Fibroblast of skin of left quadriceps (primary cell): ENCODE measurements around the gene TP53I13.
"Not testable (repeated sequence)": the region's sequence is repeated elsewhere in the genome, so short reads cannot be mapped to it uniquely, and the experiment has no call there.

Experiments used
- DNase-seq, 2 experiments: peaks; one replicate each; pipeline ENCODE4 v3.0.0-alpha.2; 2013; ENCODE audit warnings: low read depth in 2 of 2

The TP53I13 gene

GRCh38 chr17:29568331-29569244, at the start of gene TP53I13:
TSS of gene TP53I13 (plus strand) at chr17:29568701. CDS start at chr17:29568759, 58 bp downstream.
- DNase-seq, result peak; percentile 66 to 68

GRCh38 chr17:29524692-29525091, 43.8 kb upstream of the TP53I13 start:
- no peak for DNase-seq

GRCh38 chr17:29526322-29526721, 42.2 kb upstream of the TP53I13 start:
- DNase-seq, result no peak

GRCh38 chr17:29533976-29534375, 34.5 kb upstream of the TP53I13 start:
- no peak for DNase-seq

GRCh38 chr17:29544066-29544465, 24.4 kb upstream of the TP53I13 start:
- DNase-seq, result no peak

GRCh38 chr17:29546085-29546484, 22.4 kb upstream of the TP53I13 start:
- DNase-seq, result no peak

GRCh38 chr17:29546830-29547229, 21.7 kb upstream of the TP53I13 start:
- no peak for DNase-seq

- DNase-seq, result no peak
These were observed 19.2 kb upstream of the TP53I13 start for GRCh38 chr17:29549177-29549923.

GRCh38 chr17:29555840-29556239, 12.7 kb upstream of the TP53I13 start:
- no peak for DNase-seq

GRCh38 chr17:29557085-29557738, 11.3 kb upstream of the TP53I13 start:
- no peak for DNase-seq

GRCh38 chr17:29557739-29558116, 10.8 kb upstream of the TP53I13 start:
- no peak for DNase-seq

GRCh38 chr17:29558139-29558538, 10.4 kb upstream of the TP53I13 start:
- not testable (repeated sequence) for DNase-seq

GRCh38 chr17:29559640-29560039, 8.9 kb upstream of the TP53I13 start:
- no peak for DNase-seq

- DNase-seq, result no peak
These were observed 8.2 kb upstream of the TP53I13 start for GRCh38 chr17:29560316-29560715.

- DNase-seq, result no peak
These were observed 6.7 kb upstream of the TP53I13 start for GRCh38 chr17:29561554-29562517.

GRCh38 chr17:29562615-29563014, 5.9 kb upstream of the TP53I13 start:
- DNase-seq, result no peak

- no peak for DNase-seq
These were observed 4.7 kb upstream of the TP53I13 start for GRCh38 chr17:29563816-29564215.

- DNase-seq, result no peak
These were observed 2.6 kb upstream of the TP53I13 start for GRCh38 chr17:29565643-29566472.

- no peak for DNase-seq
These were observed 1.8 kb upstream of the TP53I13 start, which contains the start of gene ABHD15 for GRCh38 chr17:29566473-29567303. TSS of gene ABHD15 (minus strand) at chr17:29567037. CDS start at chr17:29566966, 71 bp downstream.

GRCh38 chr17:29567304-29567553, 1.3 kb upstream of the TP53I13 start:
- DNase-seq, result no peak
